GM13976 (cell line): Measurements from ENCODE around the gene TTC6.

Experiments
- DNase-seq: peaks from one replicate; pipeline ENCODE4 v3.0.0; 2012; ENCODE audit warnings: low spot score
- in situ Hi-C: fragments of 300-500 bp; cut with MboI; formaldehyde crosslinking; loops from one replicate; pipeline ENCODE4 v1.12.0; 2022; ENCODE audit warnings: low sequenced_read_pairs, mixed read lengths, inconsistent platforms; ENCODE audit not compliant: unreplicated experiment
- TF ChIP-seq, protein P1 (sequence below): IDR thresholded peaks from 2 replicates; pipeline ENCODE4 v1.5.1; 2012; ENCODE audit warnings: borderline replicate concordance, mild to moderate bottlenecking; ENCODE audit not compliant: insufficient read depth; ENCODE audit errors: extremely low read depth, missing control alignments, control extremely low read depth

The TTC6 gene

GRCh38 chr14:37592482-37593408 is 2.7 kb upstream of the TTC6 start:
- peak; percentile 23 for DNase-seq
- TF ChIP-seq, protein P1, sequence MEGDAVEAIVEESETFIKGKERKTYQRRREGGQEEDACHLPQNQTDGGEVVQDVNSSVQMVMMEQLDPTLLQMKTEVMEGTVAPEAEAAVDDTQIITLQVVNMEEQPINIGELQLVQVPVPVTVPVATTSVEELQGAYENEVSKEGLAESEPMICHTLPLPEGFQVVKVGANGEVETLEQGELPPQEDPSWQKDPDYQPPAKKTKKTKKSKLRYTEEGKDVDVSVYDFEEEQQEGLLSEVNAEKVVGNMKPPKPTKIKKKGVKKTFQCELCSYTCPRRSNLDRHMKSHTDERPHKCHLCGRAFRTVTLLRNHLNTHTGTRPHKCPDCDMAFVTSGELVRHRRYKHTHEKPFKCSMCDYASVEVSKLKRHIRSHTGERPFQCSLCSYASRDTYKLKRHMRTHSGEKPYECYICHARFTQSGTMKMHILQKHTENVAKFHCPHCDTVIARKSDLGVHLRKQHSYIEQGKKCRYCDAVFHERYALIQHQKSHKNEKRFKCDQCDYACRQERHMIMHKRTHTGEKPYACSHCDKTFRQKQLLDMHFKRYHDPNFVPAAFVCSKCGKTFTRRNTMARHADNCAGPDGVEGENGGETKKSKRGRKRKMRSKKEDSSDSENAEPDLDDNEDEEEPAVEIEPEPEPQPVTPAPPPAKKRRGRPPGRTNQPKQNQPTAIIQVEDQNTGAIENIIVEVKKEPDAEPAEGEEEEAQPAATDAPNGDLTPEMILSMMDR, result no peak

DNA sequence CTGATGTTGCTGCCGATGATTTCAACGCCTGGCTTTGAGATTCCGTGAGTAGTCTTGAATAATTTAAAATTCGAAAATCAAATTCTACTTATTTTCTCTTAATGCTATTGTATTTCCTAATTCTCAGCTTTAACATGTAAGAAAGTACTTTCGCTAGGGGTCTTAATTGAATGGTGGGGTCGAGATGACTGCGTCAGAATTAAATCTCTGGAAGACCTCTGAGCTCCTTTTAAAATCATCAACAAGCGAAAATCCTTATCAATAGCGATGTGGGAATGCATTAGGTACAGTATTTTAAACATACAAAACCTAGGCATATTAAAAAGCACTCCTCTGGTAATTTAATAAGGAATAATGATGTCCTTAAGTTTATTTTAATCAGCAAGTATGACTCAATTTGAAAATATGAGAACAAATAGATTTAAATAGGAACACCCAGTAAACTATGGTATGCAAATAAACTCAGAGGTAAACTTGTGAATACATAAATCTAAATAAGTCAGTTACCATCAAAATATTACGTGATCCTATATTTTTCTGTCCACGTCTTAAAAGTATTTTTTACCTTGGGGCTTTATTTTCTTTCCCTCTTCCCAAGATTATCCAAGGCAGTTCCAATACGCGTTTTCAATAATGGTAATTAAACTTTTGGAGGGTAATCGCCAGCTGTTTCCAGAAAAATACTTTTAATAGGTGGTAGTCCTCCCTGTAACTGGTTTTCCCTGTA is 1.8 kb upstream of the TTC6 start:
- in situ Hi-C loops, result no loop called here
- DNase-seq, result no peak
- TF ChIP-seq, protein P1, result no peak

More at GRCh38 chr14:37592482-37593408, 2.7 kb upstream of the TTC6 start:
- in situ Hi-C loops, result no loop called here

DNA sequence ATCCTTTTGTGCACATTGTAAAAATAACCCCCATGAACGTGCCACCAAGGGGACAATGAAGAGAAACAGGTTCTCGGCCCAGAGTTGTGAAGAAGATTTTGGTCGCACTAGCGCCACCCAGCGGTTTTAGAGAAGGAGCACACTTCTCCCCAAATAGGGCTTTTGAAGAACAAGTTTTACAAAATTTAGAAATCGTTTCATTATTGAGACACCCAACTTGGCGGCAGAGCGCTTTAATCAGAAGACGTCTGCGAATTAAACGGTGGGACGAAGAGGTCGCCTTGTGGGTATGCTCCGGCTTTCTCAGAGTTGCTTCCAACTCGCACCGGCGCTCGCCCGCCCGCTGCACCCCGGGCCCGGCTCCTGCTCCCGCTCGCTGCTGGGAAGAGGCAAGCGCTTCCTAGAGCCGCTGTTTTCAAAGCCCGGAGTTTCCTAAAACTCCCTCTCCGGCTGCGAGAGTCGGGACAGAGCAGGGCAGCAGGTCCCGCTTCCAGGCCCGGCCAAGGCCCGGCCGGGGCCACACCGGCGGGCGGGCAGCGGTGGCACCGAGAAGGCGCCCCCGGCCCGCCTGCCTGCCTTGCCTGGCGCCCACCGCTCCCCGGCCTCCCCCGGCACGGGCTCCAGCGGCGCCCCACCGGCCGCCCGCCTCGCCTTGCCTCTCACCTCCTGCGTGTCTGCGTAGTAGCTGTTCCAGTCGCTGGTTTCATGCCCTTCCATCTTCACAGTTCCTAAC is 1.0 kb upstream of the TTC6 start:
- in situ Hi-C loops, result no loop called here
- TF ChIP-seq, protein P1, result peak; percentile 35
- no peak for DNase-seq

- in situ Hi-C loops, result no loop called here
- DNase-seq, result no peak
- TF ChIP-seq, protein P1, result no peak
Measured at GRCh38 chr14:37595809-37596621, 586 bp downstream of the TTC6 start.

- in situ Hi-C loops, result no loop called here
- TF ChIP-seq, protein P1, result no peak
- no peak for DNase-seq
Measured at GRCh38 chr14:37596790-37597472, 1.5 kb downstream of the TTC6 start.
